Measurements from ENCODE around the gene KLF16. TPM values are rescaled to one million over a fixed set of nuclear protein-coding genes. Genes with fewer than 3 reads are reported as not detected.

The KLF16 gene
- total RNA-seq, 1 donor: 7.3 TPM

- TF ChIP-seq CTCF (IDR thresholded peaks at IDR 0.05; ENCODE audit: insufficient read depth, low read length): no peak
- DNase-seq (ENCODE audit: low read depth): no peak
- H3K4me3 ChIP-seq (ENCODE audit: low read depth, low read length): no peak overlapping the region
Measured at GRCh38 chr19:1850809-1851653, 12.3 kb downstream of the KLF16 start.

GRCh38 chr19:1849886-1850398 lies 13.4 kb downstream of the KLF16 start:
- H3K4me3 ChIP-seq (ENCODE audit: low read depth, low read length): no peak overlapping the region
- no peak for DNase-seq (ENCODE audit: low read depth)
- no peak for TF ChIP-seq CTCF (IDR thresholded peaks at IDR 0.05; ENCODE audit: insufficient read depth, low read length)

GRCh38 chr19:1849132-1849474 lies 14.3 kb downstream of the KLF16 start:
- TF ChIP-seq CTCF (IDR thresholded peaks at IDR 0.05; ENCODE audit: insufficient read depth, low read length): no peak
- H3K4me3 ChIP-seq (ENCODE audit: low read depth, low read length): no peak overlapping the region
- no peak for DNase-seq (ENCODE audit: low read depth)

GRCh38 chr19:1848399-1849131 lies 14.8 kb downstream of the KLF16 start, which contains the start of gene REXO1:
Gene REXO1 (minus strand): TSS chr19:1848483. CDS start chr19:1848358, 125 bp downstream.
- H3K4me3 ChIP-seq (ENCODE audit: low read depth, low read length): peak within 1 kb of the TSS; percentile 94
- TF ChIP-seq CTCF (IDR thresholded peaks at IDR 0.05; ENCODE audit: insufficient read depth, low read length): peak; percentile 93
- DNase-seq (ENCODE audit: low read depth): peak; percentile 93

GRCh38 chr19:1847684-1848398 lies 15.5 kb downstream of the KLF16 start:
- DNase-seq (ENCODE audit: low read depth): peak; percentile 36
- peak overlapping the region; percentile 94 for H3K4me3 ChIP-seq (ENCODE audit: low read depth, low read length)
- TF ChIP-seq CTCF (IDR thresholded peaks at IDR 0.05; ENCODE audit: insufficient read depth, low read length): no peak

- no peak for DNase-seq (ENCODE audit: low read depth)
- peak overlapping the region; percentile 94 for H3K4me3 ChIP-seq (ENCODE audit: low read depth, low read length)
- no peak for TF ChIP-seq CTCF (IDR thresholded peaks at IDR 0.05; ENCODE audit: insufficient read depth, low read length)
Measured at GRCh38 chr19:1847348-1847683, 16.1 kb downstream of the KLF16 start.
